ENCODE measurements around the gene NCBP3. TPM values are rescaled to one million over a fixed set of nuclear protein-coding genes. Genes with fewer than 3 reads are reported as not detected.

NCBP3 gene
- polyA plus RNA-seq, 1 donor, result 75.0 TPM

DNA sequence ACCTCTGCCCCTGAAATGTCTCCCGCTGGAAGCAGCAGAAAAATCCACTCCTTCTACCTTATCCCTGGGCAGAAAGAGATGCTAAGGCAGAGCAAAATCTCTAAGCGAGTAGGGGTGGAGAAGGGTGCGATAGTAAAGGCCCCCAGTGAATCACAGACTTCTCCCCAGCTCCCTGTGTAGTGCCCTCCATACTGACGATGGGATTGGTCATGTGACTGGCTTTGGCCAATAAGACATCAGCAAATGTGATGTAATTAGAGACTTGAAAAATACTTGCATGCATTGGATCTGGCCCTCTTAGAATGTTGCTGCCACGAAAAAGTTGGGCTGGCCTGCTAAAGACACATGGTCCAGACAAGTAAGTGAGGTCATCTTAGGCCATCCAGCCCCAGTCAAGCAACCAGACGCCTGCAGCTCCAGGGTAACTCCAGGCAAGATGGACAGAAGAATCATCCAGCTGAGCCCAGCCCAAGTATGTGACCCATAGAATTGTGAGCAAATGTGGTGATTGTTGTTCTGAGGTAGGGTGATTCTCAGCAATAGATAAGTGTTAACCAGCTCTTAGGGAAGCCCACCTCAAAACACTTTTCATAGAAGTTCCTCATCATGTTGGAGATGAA lies 86.3 kb downstream of the NCBP3 start:
- peaks cover 7% of the 10 kb centered on the region for H3K4me1 ChIP-seq (ENCODE audit: control insufficient read depth, insufficient read depth, low read length)
- no peaks in the 10 kb centered on the region for H3K27me3 ChIP-seq (ENCODE audit: control insufficient read depth, insufficient read depth, low read length)
- peaks cover 3% of the 10 kb centered on the region for H3K9me3 ChIP-seq (ENCODE audit: control insufficient read depth, low read depth, low read length)
- H3K27ac ChIP-seq (ENCODE audit: low read length), result no peak overlapping the region
- no peak overlapping the region for H3K4me3 ChIP-seq (ENCODE audit: low read length)
- no CpG with 5 or more reads among the region's 6 CpGs for WGBS (ENCODE audit: insufficient coverage, low lambda C conversion rate)
- H3K36me3 ChIP-seq (ENCODE audit: control insufficient read depth, insufficient read depth, low read length), result no peaks in the 10 kb centered on the region
- no peak for DNase-seq

DNA sequence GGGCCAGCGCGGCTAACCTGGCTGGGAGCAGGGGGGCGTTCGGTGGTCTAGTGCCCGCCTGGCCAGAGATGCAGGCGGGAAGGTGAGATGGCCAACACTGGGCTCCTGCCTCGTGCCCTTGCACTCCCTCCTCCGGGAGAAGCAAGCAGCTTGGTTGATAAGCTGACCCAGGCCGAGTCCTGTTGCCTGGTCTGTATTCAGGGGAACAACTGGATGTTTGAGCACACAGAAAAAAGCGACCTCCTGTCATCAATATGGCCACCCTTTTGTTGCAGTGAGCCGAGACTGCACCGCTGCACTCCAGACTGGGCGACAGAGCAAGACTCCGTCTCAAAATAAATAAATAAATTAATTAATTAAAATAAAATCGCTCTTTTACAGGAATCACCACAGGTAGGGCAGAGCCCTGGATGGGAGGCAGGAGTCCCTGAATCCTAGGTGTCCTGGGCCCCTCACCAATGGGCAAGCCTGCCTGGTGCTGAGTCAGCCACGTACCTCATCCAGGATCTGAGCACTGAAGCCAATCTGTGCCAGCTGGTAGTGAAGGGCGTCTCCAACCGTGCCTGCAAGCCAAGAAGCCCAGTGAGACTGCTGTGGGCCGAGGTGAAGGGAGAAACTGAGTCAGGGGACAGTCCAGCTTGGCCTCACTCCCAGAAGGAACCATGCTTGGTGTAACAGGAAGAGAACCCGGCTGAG lies 90.6 kb downstream of the NCBP3 start:
- Histone ChIP-seq H3K27ac (ENCODE audit: low read length) (peak overlapping the region; percentile 95), H3K36me3 (ENCODE audit: control insufficient read depth, insufficient read depth, low read length) (no peaks in the 10 kb centered on the region), H3K9me3 (ENCODE audit: control insufficient read depth, low read depth, low read length) (no peaks in the 10 kb centered on the region), H3K4me1 (ENCODE audit: control insufficient read depth, insufficient read depth, low read length) (peaks cover 7% of the 10 kb centered on the region), H3K27me3 (ENCODE audit: control insufficient read depth, insufficient read depth, low read length) (no peaks in the 10 kb centered on the region), H3K4me3 (ENCODE audit: low read length) (peak overlapping the region; percentile 68)
- WGBS (ENCODE audit: insufficient coverage, low lambda C conversion rate), result 81% methylated on average over 3 of the region's 20 CpGs
- DNase-seq, result no peak

DNA sequence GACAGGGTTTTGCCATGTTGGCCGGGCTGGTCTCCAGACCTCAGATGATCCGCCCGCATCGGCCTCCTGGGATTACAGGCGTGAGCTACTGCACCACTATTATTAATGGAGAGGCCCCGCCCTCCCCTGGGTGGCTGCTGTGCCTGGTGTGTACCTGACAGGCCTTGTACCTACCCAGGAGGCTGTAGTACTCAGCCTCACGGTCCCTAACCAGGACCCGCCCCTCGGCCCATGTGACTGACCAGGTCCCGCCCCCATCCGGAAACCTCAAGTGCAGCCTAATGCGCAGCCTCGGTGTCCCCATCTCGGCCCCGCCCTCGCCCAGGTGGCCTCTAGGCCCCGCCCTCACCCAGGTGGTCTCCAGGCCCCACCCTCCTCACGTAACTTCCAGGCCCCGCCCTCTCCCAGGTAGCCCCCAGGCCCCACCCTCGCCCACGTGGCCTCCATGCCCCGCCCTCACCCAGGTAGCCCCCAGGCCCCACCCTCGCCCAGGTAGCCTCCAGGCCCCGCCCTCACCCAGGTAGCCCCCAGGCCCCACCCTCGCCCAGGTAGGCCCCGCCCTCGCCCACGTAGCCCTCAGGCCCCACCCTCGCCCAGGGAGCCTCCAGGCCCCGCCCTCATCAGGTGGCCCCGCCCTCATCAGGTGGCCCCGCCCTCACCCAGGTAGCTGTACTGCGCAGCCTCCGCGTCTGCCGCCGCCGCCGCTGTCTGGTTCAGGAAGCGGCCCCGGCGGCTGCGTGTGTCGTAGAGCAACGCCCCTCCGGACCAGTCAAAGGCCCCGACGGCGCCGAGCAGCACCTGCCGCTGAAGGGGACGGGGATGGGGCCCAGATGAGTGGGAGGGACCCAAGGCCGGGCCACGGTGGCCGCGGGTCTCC lies 91.3 kb downstream of the NCBP3 start:
- DNase-seq, result peak; percentile 96 to 97
- peak overlapping the region; percentile 95 for H3K27ac ChIP-seq (ENCODE audit: low read length)
- H3K36me3 ChIP-seq (ENCODE audit: control insufficient read depth, insufficient read depth, low read length), result no peaks in the 10 kb centered on the region
- H3K27me3 ChIP-seq (ENCODE audit: control insufficient read depth, insufficient read depth, low read length), result no peaks in the 10 kb centered on the region
- peak overlapping the region; percentile 68 for H3K4me3 ChIP-seq (ENCODE audit: low read length)
- H3K9me3 ChIP-seq (ENCODE audit: control insufficient read depth, low read depth, low read length), result no peaks in the 10 kb centered on the region
- H3K4me1 ChIP-seq (ENCODE audit: control insufficient read depth, insufficient read depth, low read length), result peaks cover 7% of the 10 kb centered on the region
- WGBS (ENCODE audit: insufficient coverage, low lambda C conversion rate), result no CpG with 5 or more reads among the region's 56 CpGs

DNA sequence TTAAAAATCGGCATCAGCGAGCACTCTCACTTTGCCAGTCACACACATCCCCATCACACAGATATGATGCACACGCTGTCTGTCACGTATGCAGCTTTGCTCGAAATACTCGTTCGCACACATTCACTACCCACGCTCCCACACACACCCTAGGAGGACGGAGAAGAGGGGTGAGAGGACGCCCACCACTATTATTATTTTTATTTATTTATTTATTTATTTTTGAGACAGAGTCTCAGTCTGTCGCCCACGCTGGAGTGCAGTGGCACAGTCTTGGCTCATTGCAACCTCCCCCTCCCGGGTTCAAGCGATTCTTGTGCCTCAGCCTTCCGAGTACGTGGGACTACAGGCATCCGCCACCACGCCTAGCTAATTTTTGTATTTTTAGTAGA lies 92.0 kb downstream of the NCBP3 start:
- no peak overlapping the region for H3K4me3 ChIP-seq (ENCODE audit: low read length)
- H3K9me3 ChIP-seq (ENCODE audit: control insufficient read depth, low read depth, low read length), result no peaks in the 10 kb centered on the region
- DNase-seq, result no peak
- H3K27me3 ChIP-seq (ENCODE audit: control insufficient read depth, insufficient read depth, low read length), result no peaks in the 10 kb centered on the region
- peaks cover 7% of the 10 kb centered on the region for H3K4me1 ChIP-seq (ENCODE audit: control insufficient read depth, insufficient read depth, low read length)
- WGBS (ENCODE audit: insufficient coverage, low lambda C conversion rate), result no CpG with 5 or more reads among the region's 18 CpGs
- H3K27ac ChIP-seq (ENCODE audit: low read length), result no peak overlapping the region
- no peaks in the 10 kb centered on the region for H3K36me3 ChIP-seq (ENCODE audit: control insufficient read depth, insufficient read depth, low read length)

DNA sequence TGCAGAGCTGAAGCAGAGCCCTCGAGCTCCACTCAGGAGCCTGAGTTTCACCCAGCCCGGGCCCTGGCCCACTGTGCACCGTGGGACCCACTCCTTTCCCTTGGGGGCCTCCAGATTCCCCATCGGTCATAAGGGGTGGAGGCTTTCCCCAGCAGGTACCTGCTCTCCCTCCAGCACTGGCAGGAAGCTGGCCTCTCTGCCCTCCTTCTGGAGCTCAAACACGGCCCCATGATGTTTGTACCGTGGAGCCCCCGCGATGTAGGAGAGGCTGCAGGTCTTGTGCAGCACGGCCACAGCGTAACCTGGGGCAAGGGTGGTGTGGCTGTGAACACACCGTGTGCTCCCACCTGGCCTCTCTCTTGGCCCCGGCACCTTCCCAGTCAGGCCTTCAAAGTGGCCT lies 92.4 kb downstream of the NCBP3 start:
- H3K27ac ChIP-seq (ENCODE audit: low read length), result no peak overlapping the region
- no CpG with 5 or more reads among the region's 12 CpGs for WGBS (ENCODE audit: insufficient coverage, low lambda C conversion rate)
- no peaks in the 10 kb centered on the region for H3K9me3 ChIP-seq (ENCODE audit: control insufficient read depth, low read depth, low read length)
- peaks cover 7% of the 10 kb centered on the region for H3K4me1 ChIP-seq (ENCODE audit: control insufficient read depth, insufficient read depth, low read length)
- no peaks in the 10 kb centered on the region for H3K36me3 ChIP-seq (ENCODE audit: control insufficient read depth, insufficient read depth, low read length)
- no peaks in the 10 kb centered on the region for H3K27me3 ChIP-seq (ENCODE audit: control insufficient read depth, insufficient read depth, low read length)
- no peak overlapping the region for H3K4me3 ChIP-seq (ENCODE audit: low read length)
- DNase-seq, result no peak

Other genes with a start within 250 kb of the NCBP3 start
- 18.4 TPM for gene TRPV1, start 236.8 kb downstream of the NCBP3 start, polyA plus RNA-seq
- gene SHPK, start 210.0 kb downstream of the NCBP3 start, polyA plus RNA-seq, result 21.3 TPM
- gene CTNS, start 209.5 kb downstream of the NCBP3 start, polyA plus RNA-seq, result 21.7 TPM
- 115 TPM for gene TAX1BP3, start 177.7 kb downstream of the NCBP3 start, polyA plus RNA-seq
- 39.7 TPM for gene EMC6, start 177.4 kb downstream of the NCBP3 start, polyA plus RNA-seq
- 2.2 TPM for gene P2RX5, start 150.1 kb downstream of the NCBP3 start, polyA plus RNA-seq
- 2.7 TPM for gene HASPIN, start 122.3 kb downstream of the NCBP3 start, polyA plus RNA-seq
- gene ITGAE, start 45.1 kb downstream of the NCBP3 start, polyA plus RNA-seq, result 45.8 TPM
- gene CAMKK1, start 46.8 kb upstream of the NCBP3 start, polyA plus RNA-seq, result 15.4 TPM
- 97.1 TPM for gene P2RX1, start 70.2 kb upstream of the NCBP3 start, polyA plus RNA-seq
- 44.4 TPM for gene ATP2A3, start 118.2 kb upstream of the NCBP3 start, polyA plus RNA-seq